Measurements from ENCODE around the gene LPCAT1. TPM values are rescaled to one million over a fixed set of nuclear protein-coding genes. Genes with fewer than 3 reads are reported as not detected.

Gene LPCAT1
- total RNA-seq, 1 donor from 2014 or later, result 475 TPM

DNA sequence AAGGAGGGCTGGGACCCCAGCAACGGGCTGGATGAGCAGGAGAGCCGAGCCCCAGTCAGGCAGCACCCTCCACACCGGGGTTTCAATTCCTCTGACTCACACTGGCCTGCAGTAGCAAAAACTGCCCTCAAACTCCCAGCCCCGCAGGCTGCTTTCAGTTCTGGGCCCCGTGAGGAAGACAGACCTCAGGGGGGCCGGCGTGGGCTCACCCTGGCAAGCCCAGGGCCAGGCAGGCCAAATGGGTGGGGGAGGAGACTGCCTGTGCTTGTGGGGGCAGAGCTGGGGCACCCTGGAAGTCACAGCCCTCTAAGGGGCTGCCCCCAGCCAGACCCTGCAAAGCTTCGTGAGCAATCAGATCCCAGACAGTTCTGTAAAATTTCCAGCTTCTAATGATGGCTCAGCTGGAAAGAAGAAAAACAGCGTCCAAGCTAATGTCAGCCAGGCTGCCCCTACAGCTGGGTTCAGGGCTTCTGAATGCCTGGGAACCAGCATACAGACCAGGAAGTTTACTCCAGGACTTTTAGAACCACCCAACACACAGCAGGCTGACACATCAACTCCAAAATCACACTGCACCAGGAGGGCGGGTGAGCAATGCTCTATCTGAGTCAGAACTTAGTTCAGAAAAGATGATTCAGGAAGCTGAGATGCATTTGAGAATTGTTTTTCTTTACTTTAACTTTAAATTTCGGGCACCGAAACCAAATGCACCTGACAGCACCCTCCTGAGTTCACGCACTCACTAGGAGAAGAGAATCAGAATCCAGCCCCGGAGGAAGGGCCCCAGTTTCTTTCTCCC, 34.7 kb downstream of the LPCAT1 start:
- Histone ChIP-seq H3K36me3 (peaks cover 98% of the 10 kb centered on the region), H3K4me1 (no peaks in the 10 kb centered on the region), H3K27ac (no peak overlapping the region), H3K9me3 (no peaks in the 10 kb centered on the region), H3K4me3 (no peak overlapping the region), H3K27me3 (ENCODE audit: low read depth) (no peaks in the 10 kb centered on the region)
- ATAC-seq, result no peak
- TF ChIP-seq, protein P1, sequence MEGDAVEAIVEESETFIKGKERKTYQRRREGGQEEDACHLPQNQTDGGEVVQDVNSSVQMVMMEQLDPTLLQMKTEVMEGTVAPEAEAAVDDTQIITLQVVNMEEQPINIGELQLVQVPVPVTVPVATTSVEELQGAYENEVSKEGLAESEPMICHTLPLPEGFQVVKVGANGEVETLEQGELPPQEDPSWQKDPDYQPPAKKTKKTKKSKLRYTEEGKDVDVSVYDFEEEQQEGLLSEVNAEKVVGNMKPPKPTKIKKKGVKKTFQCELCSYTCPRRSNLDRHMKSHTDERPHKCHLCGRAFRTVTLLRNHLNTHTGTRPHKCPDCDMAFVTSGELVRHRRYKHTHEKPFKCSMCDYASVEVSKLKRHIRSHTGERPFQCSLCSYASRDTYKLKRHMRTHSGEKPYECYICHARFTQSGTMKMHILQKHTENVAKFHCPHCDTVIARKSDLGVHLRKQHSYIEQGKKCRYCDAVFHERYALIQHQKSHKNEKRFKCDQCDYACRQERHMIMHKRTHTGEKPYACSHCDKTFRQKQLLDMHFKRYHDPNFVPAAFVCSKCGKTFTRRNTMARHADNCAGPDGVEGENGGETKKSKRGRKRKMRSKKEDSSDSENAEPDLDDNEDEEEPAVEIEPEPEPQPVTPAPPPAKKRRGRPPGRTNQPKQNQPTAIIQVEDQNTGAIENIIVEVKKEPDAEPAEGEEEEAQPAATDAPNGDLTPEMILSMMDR (IDR thresholded peaks at IDR 0.05), result no peak
- intact Hi-C loops (cut with DNase I), result no loop called here
- no peak for DNase-seq

DNA sequence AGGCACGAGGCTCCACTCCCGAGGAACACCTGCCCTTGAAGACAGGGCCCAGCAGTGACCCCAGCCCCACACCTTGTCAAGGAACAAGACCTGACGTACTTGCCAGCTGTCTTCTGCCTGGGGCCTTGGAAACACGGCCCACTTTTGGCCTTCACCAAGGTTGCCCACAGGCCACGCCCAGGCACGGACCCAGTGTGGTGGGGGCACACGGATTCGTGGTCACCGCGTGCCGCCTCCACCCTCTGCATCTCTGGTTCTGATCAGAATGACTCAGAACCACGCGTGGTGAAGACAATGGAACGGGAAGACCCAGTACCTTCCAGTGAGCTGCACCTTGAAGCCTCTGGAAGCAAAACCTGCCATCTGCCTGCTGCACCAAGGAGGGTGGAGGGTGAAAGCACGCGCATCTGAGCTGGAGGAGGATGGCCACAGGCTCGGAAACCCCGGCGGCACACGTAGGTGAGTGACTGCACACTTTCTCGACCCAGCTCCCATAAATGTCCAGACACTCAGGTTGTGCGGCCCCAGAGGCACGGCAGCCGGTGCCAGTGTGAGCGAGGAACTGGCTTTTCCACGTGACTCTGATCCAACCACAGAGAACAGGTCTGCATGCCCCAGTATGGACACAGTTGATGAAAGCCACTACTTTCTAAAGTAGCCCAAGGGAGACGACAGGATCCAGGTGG, 36.5 kb downstream of the LPCAT1 start:
- no peak for DNase-seq
- no peak for ATAC-seq
- H3K9me3 ChIP-seq, result no peaks in the 10 kb centered on the region
- H3K36me3 ChIP-seq, result peaks cover 93% of the 10 kb centered on the region
- TF ChIP-seq, protein P1 (IDR thresholded peaks at IDR 0.05), result no peak
- no peaks in the 10 kb centered on the region for H3K27me3 ChIP-seq (ENCODE audit: low read depth)
- intact Hi-C loops (cut with DNase I), result no loop called here
- H3K4me1 ChIP-seq, result no peaks in the 10 kb centered on the region
- no peak overlapping the region for H3K4me3 ChIP-seq
- no peak overlapping the region for H3K27ac ChIP-seq

DNA sequence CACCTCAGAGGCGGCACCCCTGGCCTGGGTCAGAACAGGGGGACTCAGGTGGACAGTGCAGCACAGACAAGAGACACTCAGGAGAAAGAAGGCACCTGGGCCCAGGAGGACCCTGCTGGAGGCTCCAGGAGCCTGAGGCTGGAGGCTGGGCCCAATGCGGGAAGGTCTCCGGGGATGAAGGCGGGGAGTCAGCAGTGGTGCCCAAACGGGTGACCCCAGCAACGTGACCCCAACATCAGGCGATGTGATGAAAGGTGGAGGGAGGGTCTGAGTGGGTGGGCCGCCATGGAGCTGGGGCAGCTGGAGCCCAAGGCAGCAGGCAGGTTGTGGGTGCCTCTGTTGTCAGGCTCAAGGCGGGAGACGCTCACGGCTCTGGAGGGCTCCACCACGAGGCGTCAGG, 37.5 kb downstream of the LPCAT1 start:
- H3K4me3 ChIP-seq, result no peak overlapping the region
- H3K36me3 ChIP-seq, result peaks cover 91% of the 10 kb centered on the region
- no peak for ATAC-seq
- no peaks in the 10 kb centered on the region for H3K9me3 ChIP-seq
- intact Hi-C loops (cut with DNase I), result no loop called here
- no peaks in the 10 kb centered on the region for H3K27me3 ChIP-seq (ENCODE audit: low read depth)
- no peaks in the 10 kb centered on the region for H3K4me1 ChIP-seq
- DNase-seq, result no peak
- TF ChIP-seq, protein P1 (IDR thresholded peaks at IDR 0.05), result no peak
- H3K27ac ChIP-seq, result no peak overlapping the region

DNA sequence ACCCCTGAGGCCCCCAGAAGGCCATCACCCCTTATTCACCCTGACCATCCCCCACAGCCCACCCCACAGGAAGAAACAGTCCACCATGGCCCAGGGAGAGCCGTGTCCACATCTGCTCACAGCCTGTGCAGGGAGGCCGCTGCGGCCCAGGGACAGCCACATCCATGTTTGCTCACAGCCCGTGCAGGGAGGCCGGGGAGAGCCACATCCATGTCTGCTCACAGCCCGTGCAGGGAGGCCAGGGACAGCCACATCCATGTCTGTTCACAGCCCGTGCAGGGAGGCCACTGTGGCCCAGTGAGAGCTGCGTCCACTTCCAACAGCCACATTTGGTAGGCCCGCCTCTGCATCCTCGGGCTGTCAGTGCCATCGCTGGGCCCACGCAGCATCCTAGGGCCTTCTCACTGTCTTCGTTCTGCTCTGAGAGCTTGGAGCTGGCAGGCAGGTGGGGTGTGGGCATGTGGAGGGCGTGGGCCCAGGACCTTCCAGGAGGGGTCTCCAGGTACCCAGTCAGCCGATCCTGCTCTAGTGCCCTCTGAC, 38.1 kb downstream of the LPCAT1 start:
- H3K27ac ChIP-seq, result no peak overlapping the region
- ATAC-seq, result no peak
- no peak for DNase-seq
- no peak overlapping the region for H3K4me3 ChIP-seq
- intact Hi-C loops (cut with DNase I), result no loop called here
- H3K27me3 ChIP-seq (ENCODE audit: low read depth), result no peaks in the 10 kb centered on the region
- peaks cover 91% of the 10 kb centered on the region for H3K36me3 ChIP-seq
- H3K4me1 ChIP-seq, result no peaks in the 10 kb centered on the region
- H3K9me3 ChIP-seq, result no peaks in the 10 kb centered on the region
- TF ChIP-seq, protein P1 (IDR thresholded peaks at IDR 0.05), result no peak

DNA sequence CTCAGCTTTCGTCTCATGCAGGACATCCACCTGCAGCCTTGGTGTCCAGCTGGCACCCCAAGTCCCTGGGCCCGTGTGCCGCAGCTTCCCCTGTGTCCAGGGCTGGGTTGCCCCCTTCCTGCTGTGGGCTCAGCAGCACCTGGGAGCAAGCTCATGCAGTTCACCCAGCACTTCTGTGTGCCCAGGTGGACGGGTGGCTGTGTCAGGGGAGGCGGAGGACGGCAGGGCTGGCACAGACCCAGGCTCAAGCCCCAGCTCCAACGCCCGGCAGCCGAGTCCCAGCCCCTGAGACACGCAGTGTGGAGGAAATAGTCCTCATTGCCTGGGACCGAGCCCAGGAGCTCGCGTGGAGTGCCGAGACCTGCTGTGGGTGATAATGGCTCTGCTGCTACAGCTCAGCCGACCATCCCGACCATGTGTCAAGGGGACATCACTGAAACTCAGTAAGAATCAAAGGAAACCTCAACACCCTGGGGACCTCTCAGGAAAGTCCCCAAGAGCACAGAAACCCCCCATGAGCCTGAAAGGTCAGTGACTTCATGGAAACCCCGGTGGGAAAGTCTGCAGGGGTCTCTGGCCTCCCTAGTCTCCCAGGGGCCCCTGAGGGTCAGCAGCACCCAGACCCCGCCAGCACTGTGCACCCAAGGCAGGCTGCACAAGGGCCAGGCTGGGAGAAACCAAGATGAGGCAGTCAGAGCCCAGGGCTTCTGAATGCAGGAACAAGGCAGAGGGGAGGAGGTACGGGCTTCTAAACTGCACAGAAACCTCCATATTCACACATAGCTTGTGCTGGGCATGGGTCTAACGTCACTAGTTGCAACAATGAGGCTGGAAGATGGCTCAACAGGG, 38.8 kb downstream of the LPCAT1 start:
- H3K9me3 ChIP-seq, result no peaks in the 10 kb centered on the region
- H3K4me1 ChIP-seq, result no peaks in the 10 kb centered on the region
- peaks cover 84% of the 10 kb centered on the region for H3K36me3 ChIP-seq
- DNase-seq (no peak), ATAC-seq (no peak)
- intact Hi-C loops (cut with DNase I), result no loop called here
- H3K4me3 ChIP-seq, result no peak overlapping the region
- H3K27ac ChIP-seq, result no peak overlapping the region
- no peaks in the 10 kb centered on the region for H3K27me3 ChIP-seq (ENCODE audit: low read depth)
- TF ChIP-seq, protein P1 (IDR thresholded peaks at IDR 0.05), result no peak

Measured in lower lobe of right lung (tissue), 2 donors.